B cell (primary cell): ENCODE data around the gene TMC1. TPM values are rescaled to one million over a fixed set of nuclear protein-coding genes. Genes with fewer than 3 reads are reported as not detected.

Experiments
- ATAC-seq: fragments of 200-7000 bp; cut with Tn5 transposase; one replicate; pipeline ENCODE4 v1.10.0; 2021; ENCODE audit warnings: low read depth, mild to moderate bottlenecking, moderate number of reproducible peaks, moderate library complexity
- CTCF ChIA-PET: fragments of 350-600 bp; sonication (Branson Sonifier 250); formaldehyde crosslinking; loops from one replicate; lab custom pipeline; 2021; ENCODE audit warnings: antibody characterized with exemption, inconsistent platforms; lab: Charles Lee
- POLR2A ChIA-PET: fragments of 350-600 bp; sonication (Branson Sonifier 250); formaldehyde crosslinking; loops from one replicate; lab custom pipeline; 2021; ENCODE audit warnings: antibody characterized with exemption; lab: Charles Lee
- DNase-seq: peaks from one replicate; pipeline ENCODE4 v3.0.0; 2013
- H2AFZ ChIP-seq: 2 replicates; pipeline ENCODE4 v1.6.1; 2012; ENCODE audit warnings: mild to moderate bottlenecking, low read depth, low read length; ENCODE audit not compliant: insufficient read depth, poor library complexity, severe bottlenecking
- H3K27ac ChIP-seq, 2 donors: 1 replicate in 1 of 2; 2 replicates in 1 of 2; pipeline ENCODE4 v1.5.1; 2012 to 2013; ENCODE audit warnings: low read length in 2 of 2, mild to moderate bottlenecking in 2 of 2, moderate library complexity in 1 of 2
- H3K27me3 ChIP-seq, 4 experiments: fragments of 200-600 bp in 1 of 4; sonication (generic) in 1 of 4; replicated peaks in 1 of 4; 1 replicate in 2 of 4; 2 replicates in 2 of 4; pipeline versions ENCODE4 v1.6.1 to v1.7.0; 2013 to 2016; ENCODE audit warnings: low read length in 3 of 4, mild to moderate bottlenecking in 2 of 4, mixed read lengths in 1 of 4, moderate library complexity in 1 of 4; ENCODE audit not compliant: insufficient read depth in 4 of 4, control insufficient read depth in 3 of 4; ENCODE audit errors: control extremely low read depth in 1 of 4
- H3K36me3 ChIP-seq, 2 experiments: replicated peaks in 1 of 2; 1 replicate in 1 of 2; 2 replicates in 1 of 2; pipeline versions ENCODE4 v1.6.1 to v1.7.1; 2013; ENCODE audit warnings: low read length in 1 of 2; ENCODE audit not compliant: insufficient read depth in 2 of 2, control insufficient read depth in 1 of 2; ENCODE audit errors: control extremely low read depth in 1 of 2, extremely low read depth in 1 of 2
- H3K4me1 ChIP-seq, 2 donors: fragments of 200-600 bp in 1 of 2; sonication (generic) in 1 of 2; 1 replicate in 1 of 2; 2 replicates in 1 of 2; pipeline versions ENCODE4 v1.5.1 to v1.6.1; 2013 to 2017; ENCODE audit warnings: low read length in 2 of 2; ENCODE audit not compliant: control insufficient read depth in 2 of 2, insufficient read depth in 2 of 2
- H3K4me2 ChIP-seq: replicated peaks from 2 replicates; pipeline ENCODE3; 2012; ENCODE audit warnings: mild to moderate bottlenecking, low read depth, low read length; ENCODE audit not compliant: poor library complexity, severe bottlenecking
- H3K4me3 ChIP-seq, 5 experiments: fragments of 200-600 bp in 1 of 5; sonication (generic) in 1 of 5; 1 replicate in 3 of 5; 2 replicates in 2 of 5; pipeline versions ENCODE4 v1.5.1 to v1.7.0; 2011 to 2016; ENCODE audit warnings: low read length in 4 of 5, mild to moderate bottlenecking in 4 of 5, low read depth in 2 of 5, control low read depth in 1 of 5, moderate library complexity in 1 of 5; ENCODE audit not compliant: insufficient read depth in 1 of 5; ENCODE audit errors: control extremely low read depth in 1 of 5, extremely low read depth in 1 of 5
- H3K79me2 ChIP-seq: fragments of 200-600 bp; sonication (generic); one replicate; pipeline ENCODE4 v1.6.0; 2016; ENCODE audit warnings: low read length; ENCODE audit not compliant: control insufficient read depth, insufficient read depth
- H3K9ac ChIP-seq: fragments of 200-600 bp; sonication (generic); 2 replicates; pipeline ENCODE4 v1.6.1; 2017; ENCODE audit warnings: mild to moderate bottlenecking, low read length, moderate library complexity
- H3K9me3 ChIP-seq, 3 donors: one replicate each; pipeline versions ENCODE4 v1.6.1 to v1.7.1; 2013; ENCODE audit warnings: low read length in 2 of 3; ENCODE audit not compliant: control insufficient read depth in 2 of 3, insufficient read depth in 1 of 3; ENCODE audit errors: control extremely low read depth in 1 of 3
- H4K20me1 ChIP-seq: 2 replicates; pipeline ENCODE4 v1.6.0; 2012; ENCODE audit warnings: mild to moderate bottlenecking, low read length; ENCODE audit not compliant: insufficient read depth, control insufficient read depth, poor library complexity, severe bottlenecking
- H3K27ac Mint-ChIP-seq: one replicate; pipeline ENCODE4 v1.8.0; 2021; ENCODE audit warnings: mixed read lengths
- H3K27me3 Mint-ChIP-seq: one replicate; pipeline ENCODE4 v1.8.0; 2021; ENCODE audit warnings: mixed read lengths
- H3K4me1 Mint-ChIP-seq: one replicate; pipeline ENCODE4 v1.8.0; 2021; ENCODE audit warnings: mixed read lengths
- H3K4me3 Mint-ChIP-seq: one replicate; pipeline ENCODE4 v1.8.0; 2021; ENCODE audit warnings: mixed read lengths
- H3K9me3 Mint-ChIP-seq: one replicate; pipeline ENCODE4 v1.8.0; 2022; ENCODE audit warnings: mixed read lengths; ENCODE audit not compliant: insufficient read depth
- CTCF ChIP-seq: fragments of 200-600 bp; IDR thresholded peaks from one replicate; pipeline ENCODE4 v1.8.0; 2022; ENCODE audit warnings: antibody characterized with exemption, mild to moderate bottlenecking
- EZH2 ChIP-seq: IDR thresholded peaks from 2 replicates; pipeline ENCODE4 v1.6.1; 2012; ENCODE audit warnings: borderline replicate concordance, low read depth, mild to moderate bottlenecking, moderate library complexity, low read length; ENCODE audit not compliant: insufficient read depth, poor library complexity, severe bottlenecking
- WGBS: methylation state at CpG from one replicate; pipeline ENCODE4 v1.1.5; 2013; ENCODE audit warnings: missing lambda C conversion rate; ENCODE audit not compliant: insufficient coverage; 5-methylcytosine and 5-hydroxymethylcytosine counted together
- intact Hi-C: fragments of 100-400 bp; cut with micrococcal nuclease; formaldehyde crosslinking; loops from one replicate; pipeline ENCODE4 v1.10.0; 2022
- polyA plus RNA-seq: library from polyadenylated mRNA; depleted of rRNA; stranded (reverse); fragments of >200 nt; gene quantifications from 2 replicates; pipeline ENCODE4 v1.2.3, GENCODE V29; 2012
- total RNA-seq, 2 donors: library from RNA; stranded (reverse); fragments of 120-200 nt in 1 of 2; gene quantifications; 1 replicate in 1 of 2; 2 replicates in 1 of 2; pipeline versions ENCODE4 v1.2.3 to v1.2.4, GENCODE V29; 2013 to 2022

The TMC1 gene
- total and polyA plus RNA-seq, 2 donors (not counting 1 experiment from before 2014, with no cell fraction given), result not detected

GRCh38 chr9:72552356-72552755 lies 30.9 kb downstream of the TMC1 start:
- Histone ChIP-seq H3K36me3 (no peaks in the 10 kb centered on the region), H3K4me3 (no peak overlapping the region), H3K27me3 (no peaks in the 10 kb centered on the region), H2AFZ (no peak overlapping the region), H3K9ac (no peak overlapping the region), H3K4me2 (no peak overlapping the region), H3K4me1 (no peaks in the 10 kb centered on the region), H3K27ac (no peak overlapping the region), H3K9me3 (no peaks in the 10 kb centered on the region), H3K79me2 (no peaks in the 10 kb centered on the region), H4K20me1 (no peaks in the 10 kb centered on the region)
- 79% methylated on average over 1 of the region's 1 CpG for WGBS
- Mint-ChIP-seq H3K9me3 (no peaks in the 10 kb centered on the region), H3K4me1 (no peaks in the 10 kb centered on the region), H3K4me3 (no peak overlapping the region), H3K27me3 (peaks cover 2% of the 10 kb centered on the region), H3K27ac (no peak overlapping the region)
- CTCF ChIA-PET, result no interaction called here
- intact Hi-C loops, result no loop called here
- ATAC-seq (no peak), DNase-seq (no peak)
- POLR2A ChIA-PET, result no interaction called here
- TF ChIP-seq EZH2 (no peak), CTCF (no peak)

- Mint-ChIP-seq H3K9me3 (no peaks in the 10 kb centered on the region), H3K4me1 (no peaks in the 10 kb centered on the region), H3K27me3 (peaks cover 3% of the 10 kb centered on the region), H3K4me3 (no peak overlapping the region), H3K27ac (no peak overlapping the region)
- H3K9me3 ChIP-seq, result no peaks in the 10 kb centered on the region
- intact Hi-C loops, result no loop called here
- H3K4me3 ChIP-seq, result no peak overlapping the region
- ATAC-seq (no peak), DNase-seq (no peak)
- ChIA-PET CTCF (no interaction called here), POLR2A (no interaction called here)
- H3K4me2 ChIP-seq, result no peak overlapping the region
- H3K27me3 ChIP-seq, result no peaks in the 10 kb centered on the region
- H3K4me1 ChIP-seq, result no peaks in the 10 kb centered on the region
- H2AFZ ChIP-seq, result no peak overlapping the region
- H4K20me1 ChIP-seq, result no peaks in the 10 kb centered on the region
- H3K27ac ChIP-seq, result no peak overlapping the region
- no peaks in the 10 kb centered on the region for H3K36me3 ChIP-seq
- TF ChIP-seq CTCF (no peak), EZH2 (no peak)
- WGBS, result no CpG with 5 or more reads among the region's 3 CpGs
- no peak overlapping the region for H3K9ac ChIP-seq
- H3K79me2 ChIP-seq, result no peaks in the 10 kb centered on the region
Measured at GRCh38 chr9:72554221-72554641, 32.8 kb downstream of the TMC1 start.
